Osteocyte (in vitro differentiated cells): ENCODE results near the gene ERAS. TPM values are rescaled to one million over a fixed set of nuclear protein-coding genes. Genes with fewer than 3 reads are reported as not detected.
A peak's percentile ranks its signal among the peaks of the same experiment; 100 is the strongest.

Experiments
- DNase-seq: peaks from one replicate; pipeline ENCODE4 v3.0.0; 2021; ENCODE audit warnings: mixed read lengths; ENCODE audit not compliant: unreplicated experiment; ENCODE audit errors: extremely low spot score
- H3K27ac Mint-ChIP-seq: one replicate; pipeline ENCODE4 v1.8.0; 2021; ENCODE audit warnings: mild to moderate bottlenecking, mixed read lengths; ENCODE audit not compliant: unreplicated experiment
- H3K27me3 Mint-ChIP-seq: one replicate; pipeline ENCODE4 v1.8.0; 2021; ENCODE audit warnings: mixed read lengths; ENCODE audit not compliant: unreplicated experiment
- H3K36me3 Mint-ChIP-seq: one replicate; pipeline ENCODE4 v1.8.0; 2021; ENCODE audit warnings: mixed read lengths; ENCODE audit not compliant: unreplicated experiment
- H3K4me1 Mint-ChIP-seq: one replicate; pipeline ENCODE4 v1.8.0; 2021; ENCODE audit warnings: mixed read lengths; ENCODE audit not compliant: unreplicated experiment
- H3K4me3 Mint-ChIP-seq: one replicate; pipeline ENCODE4 v1.8.0; 2021; ENCODE audit warnings: mild to moderate bottlenecking, moderate library complexity, mixed read lengths; ENCODE audit not compliant: unreplicated experiment
- H3K9me3 Mint-ChIP-seq: one replicate; pipeline ENCODE4 v1.8.0; 2021; ENCODE audit warnings: mixed read lengths; ENCODE audit not compliant: unreplicated experiment
- total RNA-seq: library from RNA; stranded (reverse); gene quantifications from 2 replicates; pipeline ENCODE4 v1.2.1, GENCODE V29; 2021
- TF ChIP-seq, protein P1 (sequence below): fragments of 200-600 bp; sonication (generic); IDR thresholded peaks from 2 replicates; pipeline ENCODE4 v1.5.0; 2021; ENCODE audit warnings: antibody characterized with exemption, mild to moderate bottlenecking, moderate library complexity

Gene ERAS
- total RNA-seq, 1 donor from 2014 or later, result not detected

DNA sequence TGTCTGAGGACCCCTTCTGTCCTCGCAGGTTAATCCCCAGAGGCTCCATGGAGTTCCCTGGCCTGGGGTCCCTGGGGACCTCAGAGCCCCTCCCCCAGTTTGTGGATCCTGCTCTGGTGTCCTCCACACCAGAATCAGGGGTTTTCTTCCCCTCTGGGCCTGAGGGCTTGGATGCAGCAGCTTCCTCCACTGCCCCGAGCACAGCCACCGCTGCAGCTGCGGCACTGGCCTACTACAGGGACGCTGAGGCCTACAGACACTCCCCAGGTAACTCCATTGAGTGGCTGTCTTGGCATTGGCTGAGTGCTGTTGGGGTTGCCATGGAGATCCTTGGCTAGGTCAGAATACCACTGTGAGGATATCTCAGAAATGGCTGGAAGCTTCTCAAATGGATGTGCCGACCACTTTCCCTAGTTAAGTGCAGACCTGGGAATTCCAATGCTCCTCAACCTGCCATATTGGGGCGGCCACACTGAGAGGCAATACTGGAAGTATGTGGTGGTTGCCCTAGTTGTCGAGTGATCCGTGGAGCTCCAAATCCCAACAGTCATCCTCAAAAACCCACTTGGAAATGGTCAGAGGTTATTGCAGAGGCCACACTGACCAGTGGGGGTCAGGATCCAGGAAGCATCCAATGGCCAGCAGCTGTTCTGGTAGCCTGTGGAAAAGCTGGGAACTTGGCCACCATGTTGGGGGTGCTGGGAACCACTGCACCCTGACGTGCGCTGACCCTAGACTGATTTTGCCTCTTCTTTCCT is 35.1 kb upstream of the ERAS start:
- DNase-seq, result no peak
- peaks cover 13% of the 10 kb centered on the region for H3K27me3 Mint-ChIP-seq
- TF ChIP-seq, protein P1, sequence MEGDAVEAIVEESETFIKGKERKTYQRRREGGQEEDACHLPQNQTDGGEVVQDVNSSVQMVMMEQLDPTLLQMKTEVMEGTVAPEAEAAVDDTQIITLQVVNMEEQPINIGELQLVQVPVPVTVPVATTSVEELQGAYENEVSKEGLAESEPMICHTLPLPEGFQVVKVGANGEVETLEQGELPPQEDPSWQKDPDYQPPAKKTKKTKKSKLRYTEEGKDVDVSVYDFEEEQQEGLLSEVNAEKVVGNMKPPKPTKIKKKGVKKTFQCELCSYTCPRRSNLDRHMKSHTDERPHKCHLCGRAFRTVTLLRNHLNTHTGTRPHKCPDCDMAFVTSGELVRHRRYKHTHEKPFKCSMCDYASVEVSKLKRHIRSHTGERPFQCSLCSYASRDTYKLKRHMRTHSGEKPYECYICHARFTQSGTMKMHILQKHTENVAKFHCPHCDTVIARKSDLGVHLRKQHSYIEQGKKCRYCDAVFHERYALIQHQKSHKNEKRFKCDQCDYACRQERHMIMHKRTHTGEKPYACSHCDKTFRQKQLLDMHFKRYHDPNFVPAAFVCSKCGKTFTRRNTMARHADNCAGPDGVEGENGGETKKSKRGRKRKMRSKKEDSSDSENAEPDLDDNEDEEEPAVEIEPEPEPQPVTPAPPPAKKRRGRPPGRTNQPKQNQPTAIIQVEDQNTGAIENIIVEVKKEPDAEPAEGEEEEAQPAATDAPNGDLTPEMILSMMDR, result no peak
- H3K36me3 Mint-ChIP-seq, result no peaks in the 10 kb centered on the region
- H3K4me3 Mint-ChIP-seq, result no peak overlapping the region
- peaks cover 8% of the 10 kb centered on the region for H3K4me1 Mint-ChIP-seq
- H3K9me3 Mint-ChIP-seq, result no peaks in the 10 kb centered on the region
- no peak overlapping the region for H3K27ac Mint-ChIP-seq

GRCh38 chrX:48792219-48792618 is 34.1 kb upstream of the ERAS start:
- no peak for DNase-seq
- H3K4me1 Mint-ChIP-seq, result peaks cover 8% of the 10 kb centered on the region
- H3K9me3 Mint-ChIP-seq, result no peaks in the 10 kb centered on the region
- TF ChIP-seq, protein P1, result no peak
- H3K36me3 Mint-ChIP-seq, result no peaks in the 10 kb centered on the region
- H3K27me3 Mint-ChIP-seq, result peaks cover 7% of the 10 kb centered on the region
- no peak overlapping the region for H3K4me3 Mint-ChIP-seq
- H3K27ac Mint-ChIP-seq, result no peak overlapping the region

- DNase-seq, result no peak
- no peak overlapping the region for H3K4me3 Mint-ChIP-seq
- H3K9me3 Mint-ChIP-seq, result no peaks in the 10 kb centered on the region
- no peak overlapping the region for H3K27ac Mint-ChIP-seq
- TF ChIP-seq, protein P1, result no peak
- H3K4me1 Mint-ChIP-seq, result peaks cover 8% of the 10 kb centered on the region
- H3K27me3 Mint-ChIP-seq, result no peaks in the 10 kb centered on the region
- H3K36me3 Mint-ChIP-seq, result no peaks in the 10 kb centered on the region
Measured at GRCh38 chrX:48793935-48794334, 32.4 kb upstream of the ERAS start.

- no peaks in the 10 kb centered on the region for H3K27me3 Mint-ChIP-seq
- H3K36me3 Mint-ChIP-seq, result no peaks in the 10 kb centered on the region
- H3K9me3 Mint-ChIP-seq, result no peaks in the 10 kb centered on the region
- H3K4me3 Mint-ChIP-seq, result no peak overlapping the region
- H3K4me1 Mint-ChIP-seq, result peaks cover 8% of the 10 kb centered on the region
- DNase-seq, result no peak
- TF ChIP-seq, protein P1, result no peak
- no peak overlapping the region for H3K27ac Mint-ChIP-seq
Measured at GRCh38 chrX:48794340-48794910, 31.9 kb upstream of the ERAS start.

GRCh38 chrX:48794911-48795515 is 31.3 kb upstream of the ERAS start:
- TF ChIP-seq, protein P1, result no peak

More at GRCh38 chrX:48794911-48795515, 31.3 kb upstream of the ERAS start:
- no peak overlapping the region for H3K4me3 Mint-ChIP-seq
- no peak for DNase-seq
- peak overlapping the region; percentile 44 for H3K27ac Mint-ChIP-seq
- peaks cover 8% of the 10 kb centered on the region for H3K4me1 Mint-ChIP-seq
- H3K36me3 Mint-ChIP-seq, result no peaks in the 10 kb centered on the region
- H3K27me3 Mint-ChIP-seq, result no peaks in the 10 kb centered on the region
- H3K9me3 Mint-ChIP-seq, result no peaks in the 10 kb centered on the region
